ENCODE measurements around the gene CDC42BPB.
A peak's percentile ranks its signal among the peaks of the same experiment; 100 is the strongest.
"Not testable (repeated sequence)": the region's sequence is repeated elsewhere in the genome, so short reads cannot be mapped to it uniquely, and the experiment has no call there.

CDC42BPB gene

DNA sequence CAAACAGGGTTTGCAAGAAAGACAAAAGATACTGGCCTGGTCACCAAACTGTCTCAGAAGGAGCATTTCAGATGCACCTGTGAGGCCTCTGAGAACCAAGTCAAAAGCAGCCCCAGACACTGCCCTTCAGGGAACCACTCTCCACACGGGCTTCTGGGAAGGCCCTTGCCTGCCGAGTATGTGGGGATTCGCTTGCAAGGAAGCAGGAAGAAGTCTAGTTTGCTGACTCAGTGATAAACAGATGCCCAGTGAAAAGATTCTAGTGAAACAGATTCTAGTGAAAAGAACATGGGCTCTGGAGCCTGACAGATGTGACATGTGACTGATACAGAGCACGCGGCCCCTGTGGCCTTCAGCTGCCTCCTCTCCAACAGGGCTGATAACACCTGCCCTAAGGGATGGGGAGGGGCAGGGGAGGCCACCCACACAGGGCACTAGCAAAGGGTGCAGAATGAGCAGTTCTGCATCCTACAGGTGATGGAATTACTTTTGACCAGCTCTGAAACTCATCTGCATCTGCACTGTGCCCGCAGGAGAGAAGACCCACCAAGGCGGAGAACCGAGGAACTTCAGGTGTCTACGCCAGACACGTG lies 115.8 kb downstream of the CDC42BPB start:
- no peak for DNase-seq

GRCh38 chr14:102940729-102941362 lies 116.5 kb downstream of the CDC42BPB start:
- DNase-seq: no peak

DNA sequence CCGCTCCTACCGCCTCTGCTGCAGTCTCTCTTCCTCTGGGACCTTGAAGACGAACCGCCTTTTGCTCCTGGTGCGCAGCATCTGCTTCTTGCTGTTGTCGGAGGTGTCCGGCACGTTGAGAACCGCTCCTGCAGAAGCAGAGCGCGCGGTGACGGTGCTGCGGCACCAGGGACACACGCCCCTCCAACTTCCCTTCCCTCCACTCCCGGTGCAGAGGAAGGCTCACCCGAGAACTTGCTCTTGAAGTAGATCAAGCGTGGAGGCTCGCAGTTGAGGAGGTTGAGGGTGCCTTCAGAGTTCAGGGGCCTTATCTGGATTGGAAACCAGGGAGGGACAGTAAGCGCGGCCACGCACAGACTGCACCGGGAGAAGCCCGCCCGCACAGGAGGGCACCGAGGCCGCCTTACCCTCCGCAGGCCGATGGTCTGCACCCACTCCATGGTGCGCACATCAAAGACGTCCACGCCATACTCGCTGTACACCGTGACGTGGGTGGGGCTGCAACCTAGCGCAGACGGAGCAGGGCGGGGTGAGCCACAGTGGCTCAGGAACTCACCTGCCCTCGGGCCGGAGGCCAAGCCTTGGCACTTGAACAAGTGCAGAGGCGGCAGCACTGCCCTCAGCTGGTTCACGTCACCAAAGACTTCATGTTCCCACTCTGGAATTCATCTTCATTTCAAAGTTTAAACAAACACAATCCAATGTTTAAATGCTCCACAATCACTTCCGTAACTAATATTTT lies 117.4 kb downstream of the CDC42BPB start:
- DNase-seq: no peak

DNA sequence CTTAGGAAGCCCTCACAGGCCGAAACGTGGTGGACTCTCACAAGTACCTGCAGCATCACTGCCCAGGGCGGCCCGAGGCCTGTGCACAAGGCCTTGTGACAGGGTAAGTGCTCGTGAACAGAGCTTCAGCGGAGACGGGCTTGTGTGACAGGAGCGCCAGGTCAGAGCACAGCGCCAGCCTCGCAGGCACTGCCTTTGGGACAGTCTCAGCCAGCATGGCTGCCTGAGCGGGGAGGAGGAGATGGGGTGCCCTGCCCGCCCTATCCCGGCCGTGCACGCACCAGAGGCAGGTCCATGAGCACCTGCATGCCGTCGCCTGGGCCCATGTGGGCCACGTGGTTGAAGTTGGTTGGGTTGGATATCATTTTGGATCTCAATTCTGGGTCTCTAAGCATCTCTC lies 118.0 kb downstream of the CDC42BPB start:
- DNase-seq: no peak

DNA sequence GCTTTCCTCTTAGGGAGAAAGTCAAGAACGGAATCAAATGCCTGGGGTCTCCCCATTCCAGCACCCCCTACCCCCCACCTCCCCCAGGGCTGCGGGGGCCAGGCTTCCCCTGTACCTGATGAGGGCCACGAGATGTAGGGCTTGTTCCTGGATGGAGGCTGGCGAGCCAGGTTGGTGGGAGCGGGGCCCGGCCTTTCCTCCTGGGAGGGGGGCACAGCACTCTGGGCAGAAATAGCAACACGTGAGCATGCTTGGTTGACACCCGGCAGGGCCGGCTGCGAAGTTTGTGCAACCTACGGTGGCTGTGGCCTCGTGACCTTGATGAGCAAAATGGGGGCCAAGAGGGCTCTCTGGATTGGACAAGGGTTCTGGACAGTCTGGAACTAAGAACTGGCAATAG lies 119.2 kb downstream of the CDC42BPB start:
- DNase-seq: no peak

- DNase-seq: no peak
Observed at GRCh38 chr14:102937331-102938175, 119.8 kb downstream of the CDC42BPB start.

GRCh38 chr14:102935756-102936155 lies 121.6 kb downstream of the CDC42BPB start:
- no peak for DNase-seq

DNA sequence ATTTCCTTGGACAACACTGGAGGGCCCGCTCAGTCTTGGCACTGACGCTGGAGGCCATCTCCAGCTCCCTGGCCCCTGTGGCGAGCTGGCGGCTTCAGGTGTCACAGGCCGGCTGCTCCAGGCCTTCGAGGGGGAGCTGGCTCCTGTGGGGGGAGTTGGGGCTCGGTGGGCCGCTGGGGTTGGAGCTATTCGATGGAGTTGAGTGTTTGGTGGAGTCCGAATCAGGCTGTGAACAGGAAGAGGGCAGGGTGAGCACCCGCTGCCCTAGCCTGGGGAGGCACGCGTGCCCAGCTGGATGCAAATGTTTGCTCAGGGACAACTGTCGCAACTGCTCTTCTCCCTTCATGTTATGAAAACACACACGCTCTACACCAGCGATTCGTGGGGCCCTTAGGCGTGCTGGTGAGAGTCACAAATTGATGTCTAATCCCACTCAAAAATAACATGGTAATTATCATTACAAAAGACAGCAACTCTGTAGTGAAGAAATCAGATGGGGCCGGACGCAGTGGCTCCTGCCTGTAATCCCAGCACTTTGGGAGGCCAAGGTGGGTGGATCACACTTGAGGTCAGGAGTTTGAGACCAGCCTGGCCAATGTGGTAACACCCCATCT lies 123.6 kb downstream of the CDC42BPB start:
- no peak for DNase-seq

GRCh38 chr14:102932484-102933248 lies 124.7 kb downstream of the CDC42BPB start:
- DNase-seq: no peak

GRCh38 chr14:102931580-102932285 lies 125.6 kb downstream of the CDC42BPB start:
- no peak for DNase-seq

- DNase-seq: no peak
Observed at GRCh38 chr14:102930753-102931579, 126.4 kb downstream of the CDC42BPB start.

DNA sequence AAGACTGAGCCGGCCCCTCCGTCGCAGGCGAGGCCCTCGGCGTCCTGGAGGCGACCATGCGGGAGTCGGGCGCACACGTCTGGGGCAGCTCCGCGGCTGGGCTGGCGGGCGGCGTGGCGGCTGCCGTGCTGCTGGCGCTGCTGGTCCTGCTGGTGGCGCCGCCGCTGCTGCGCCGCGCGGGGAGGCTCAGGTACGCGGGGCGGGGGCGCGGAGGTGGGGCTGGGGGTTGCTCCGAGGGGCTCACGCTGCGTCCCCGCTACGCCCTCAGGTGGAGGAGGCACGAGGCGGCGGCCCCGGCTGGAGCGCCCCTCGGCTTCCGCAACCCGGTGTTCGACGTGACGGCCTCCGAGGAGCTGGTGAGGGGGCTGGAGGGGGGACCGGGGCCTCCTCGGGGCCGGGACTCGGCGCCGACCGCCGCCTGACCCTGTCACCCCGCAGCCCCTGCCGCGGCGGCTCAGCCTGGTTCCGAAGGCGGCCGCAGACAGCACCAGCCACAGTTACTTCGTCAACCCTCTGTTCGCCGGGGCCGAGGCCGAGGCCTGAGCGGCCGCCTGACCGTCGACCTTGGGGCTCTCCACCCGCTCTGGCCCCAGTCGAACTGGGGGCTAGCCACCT lies 127.1 kb downstream of the CDC42BPB start:
- no peak for DNase-seq

- no peak for DNase-seq
Observed at GRCh38 chr14:102929241-102930137, 127.9 kb downstream of the CDC42BPB start.

DNA sequence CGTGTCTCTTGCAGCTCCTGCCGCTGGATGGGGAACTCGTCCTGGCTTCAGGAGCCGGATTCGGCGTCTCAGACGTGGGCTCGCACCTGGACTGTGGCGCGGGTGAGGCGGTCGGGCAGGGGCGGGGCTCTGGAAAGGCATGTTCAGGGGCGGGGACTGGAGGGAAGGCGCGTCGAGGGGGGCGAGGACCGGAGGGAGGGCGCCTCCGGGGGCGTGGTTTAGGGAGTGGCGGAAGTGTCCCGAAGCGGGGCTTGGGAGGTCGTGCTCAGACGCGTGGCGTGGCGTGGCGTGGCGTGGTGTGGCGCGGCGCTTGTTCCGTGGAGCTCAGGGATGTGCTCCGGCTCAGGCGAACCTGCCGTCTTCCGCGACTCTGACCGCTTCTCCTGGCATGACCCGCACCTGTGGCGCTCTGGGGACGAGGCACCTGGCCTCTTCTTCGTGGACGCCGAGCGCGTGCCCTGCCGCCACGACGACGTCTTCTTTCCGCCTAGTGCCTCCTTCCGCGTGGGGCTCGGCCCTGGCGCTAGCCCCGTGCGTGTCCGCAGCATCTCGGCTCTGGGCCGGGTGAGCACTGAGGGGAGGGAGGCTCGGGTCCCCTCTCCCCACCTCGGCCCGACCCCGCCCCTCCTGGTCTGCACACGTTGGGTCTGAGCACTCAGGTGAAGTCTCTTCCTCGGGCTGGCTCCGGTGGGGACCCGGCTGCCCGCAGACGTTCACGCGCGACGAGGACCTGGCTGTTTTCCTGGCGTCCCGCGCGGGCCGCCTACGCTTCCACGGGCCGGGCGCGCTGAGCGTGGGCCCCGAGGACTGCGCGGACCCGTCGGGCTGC lies 128.7 kb downstream of the CDC42BPB start:
- peak; percentile 67 for DNase-seq

DNA sequence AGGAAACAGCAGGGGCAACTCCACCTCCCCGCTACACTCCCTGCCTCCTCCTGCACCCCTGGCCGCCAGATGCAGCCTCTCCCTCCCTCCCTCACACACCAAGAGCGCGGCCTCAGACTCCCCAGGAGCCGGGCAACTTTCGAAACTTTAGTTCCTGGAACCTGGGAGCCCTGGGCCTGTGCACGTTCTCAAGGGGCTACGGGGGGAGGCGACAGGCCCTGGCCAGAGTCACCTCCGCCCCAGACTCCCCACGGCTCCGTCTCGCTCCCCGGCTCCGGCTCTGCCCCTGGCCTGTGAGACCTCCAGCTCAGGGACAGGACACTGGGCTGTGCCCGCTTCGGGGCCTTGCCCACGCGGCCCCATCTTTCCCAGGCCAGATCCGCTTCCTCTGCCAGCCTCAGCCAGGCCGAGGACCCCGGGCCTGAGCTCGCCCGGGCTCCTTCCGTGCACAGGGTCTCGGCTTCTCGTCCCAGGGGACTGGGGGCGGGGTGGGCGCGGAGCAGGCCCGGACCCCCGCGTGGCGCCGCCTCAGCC lies 129.4 kb downstream of the CDC42BPB start:
- DNase-seq: no peak

DNA sequence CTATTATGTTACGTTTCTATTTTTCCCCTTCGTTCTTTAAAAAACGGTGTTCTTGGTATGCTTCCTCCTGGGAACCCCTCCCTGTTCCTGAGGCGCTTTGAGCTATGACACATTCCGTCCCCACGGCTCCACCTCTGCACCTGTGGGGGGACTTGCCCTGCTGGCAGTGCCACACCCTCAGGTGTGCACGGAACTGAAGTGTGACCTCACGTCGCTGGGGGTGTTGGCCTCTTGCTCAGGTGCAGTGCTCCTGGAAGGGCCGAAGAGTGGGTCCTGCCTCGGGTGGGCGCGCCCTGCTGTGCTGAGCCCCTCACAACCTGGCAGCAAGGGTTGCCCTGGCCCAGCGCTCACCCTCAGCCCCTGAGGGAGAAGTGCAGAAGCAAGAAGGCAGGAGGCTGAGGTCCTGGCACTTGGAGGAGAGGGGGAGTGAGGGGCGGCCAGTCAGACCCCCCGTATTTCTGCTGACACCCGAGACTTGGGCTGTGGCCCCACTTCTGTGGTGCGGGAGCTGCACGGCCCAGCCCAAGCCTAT lies 129.9 kb downstream of the CDC42BPB start:
- no peak for DNase-seq

DNA sequence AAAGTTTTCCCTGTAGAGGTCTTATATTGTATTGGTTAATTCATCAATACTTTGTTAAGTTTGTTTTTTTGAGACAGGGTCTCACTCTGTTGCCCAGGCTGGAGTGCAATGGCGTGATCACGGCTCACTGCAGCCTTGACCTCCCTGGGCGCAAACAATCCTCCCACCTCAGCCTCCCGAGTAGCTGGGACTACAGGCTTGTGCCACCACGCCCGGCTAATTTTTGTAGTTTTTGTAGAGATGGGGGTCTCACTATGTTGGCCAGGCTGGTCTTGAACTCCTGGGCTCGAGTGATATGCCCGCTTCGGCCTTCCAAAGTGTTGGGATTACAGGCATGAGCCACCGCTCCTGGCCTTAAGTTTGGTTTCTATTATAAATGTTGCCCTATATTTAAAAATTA lies 130.5 kb downstream of the CDC42BPB start:
- not testable (repeated sequence) for DNase-seq

Data from effector CD4-positive, alpha-beta T cell (primary cell).